Measurements from ENCODE around the gene PARP6.

Gene PARP6

GRCh38 chr15:72207558-72208085 is 64.7 kb downstream of the PARP6 start:
- Histone ChIP-seq H3K4me1 (ENCODE audit: control extremely low read depth in 1 of 4, control insufficient read depth in 4 of 4, insufficient read depth in 4 of 4, low read length in 3 of 4) (no peaks in the 10 kb centered on the region), H3K36me3 (ENCODE audit: control insufficient read depth in 4 of 4, insufficient read depth in 4 of 4, low read length in 3 of 4) (peaks cover 32 to 96% (median 73%) of the 10 kb centered on the region in 4 experiments), H3K27ac (ENCODE audit: insufficient read depth in 1 of 2, low read depth in 1 of 2, low read length in 2 of 2, poor library complexity in 1 of 2, severe bottlenecking in 2 of 2) (no peak overlapping the region), H3K4me3 (ENCODE audit: control insufficient read depth in 1 of 7, extremely low read depth in 1 of 7, insufficient read depth in 4 of 7, low read depth in 2 of 7, low read length in 6 of 7) (no peak overlapping the region), H3K27me3 (replicated peaks in 2 of 5; ENCODE audit: control insufficient read depth in 4 of 5, insufficient read depth in 5 of 5, low read length in 4 of 5) (no peaks in the 10 kb centered on the region), H3K9me3 (ENCODE audit: control extremely low read depth in 1 of 5, control insufficient read depth in 4 of 5, insufficient read depth in 2 of 5, low read depth in 1 of 5, low read length in 4 of 5) (no peaks in the 10 kb centered on the region)
- ChIA-PET CTCF (interaction anchor here (0.6 to 1.6 kb wide), 3 partner anchors 8 to 23 kb away, joined by 3 to 4 read pairs (median 4); partner anchors contain the start of gene PKM), POLR2A (no interaction called here)
- DNase-seq, result no peak

GRCh38 chr15:72206677-72207000 is 65.7 kb downstream of the PARP6 start:
- peaks cover 34 to 97% (median 76%) of the 10 kb centered on the region in 4 experiments for H3K36me3 ChIP-seq (ENCODE audit: control insufficient read depth in 4 of 4, insufficient read depth in 4 of 4, low read length in 3 of 4)
- POLR2A ChIA-PET, result interaction anchor here (0.6 kb wide), 1 partner anchor 57 kb away, joined by 4 read pairs; no protein-coding TSS in a partner anchor
- H3K4me1 ChIP-seq (ENCODE audit: control extremely low read depth in 1 of 4, control insufficient read depth in 4 of 4, insufficient read depth in 4 of 4, low read length in 3 of 4), result no peaks in the 10 kb centered on the region
- CTCF ChIA-PET, result interaction anchor here (0.8 to 1.1 kb wide), 3 partner anchors 23 to 75 kb away, joined by 3 read pairs; no protein-coding TSS in a partner anchor
- no peak overlapping the region for H3K27ac ChIP-seq (ENCODE audit: insufficient read depth in 1 of 2, low read depth in 1 of 2, low read length in 2 of 2, poor library complexity in 1 of 2, severe bottlenecking in 2 of 2)
- DNase-seq, result no peak
- no peak overlapping the region for H3K4me3 ChIP-seq (ENCODE audit: control insufficient read depth in 1 of 7, extremely low read depth in 1 of 7, insufficient read depth in 4 of 7, low read depth in 2 of 7, low read length in 6 of 7)
- H3K9me3 ChIP-seq (ENCODE audit: control extremely low read depth in 1 of 5, control insufficient read depth in 4 of 5, insufficient read depth in 2 of 5, low read depth in 1 of 5, low read length in 4 of 5), result no peaks in the 10 kb centered on the region
- 94% methylated on average over 5 of the region's 5 CpGs for WGBS (ENCODE audit: insufficient coverage)
- H3K27me3 ChIP-seq (replicated peaks in 2 of 5; ENCODE audit: control insufficient read depth in 4 of 5, insufficient read depth in 5 of 5, low read length in 4 of 5), result no peaks in the 10 kb centered on the region

GRCh38 chr15:72205896-72206676 is 66.3 kb downstream of the PARP6 start:
- no peak overlapping the region for H3K4me3 ChIP-seq (ENCODE audit: control insufficient read depth in 1 of 7, extremely low read depth in 1 of 7, insufficient read depth in 4 of 7, low read depth in 2 of 7, low read length in 6 of 7)
- CTCF ChIA-PET, result interaction anchor here (0.8 to 1.6 kb wide), 7 partner anchors 9 to 79 kb away, joined by 3 to 4 read pairs (median 3); no protein-coding TSS in a partner anchor

GRCh38 chr15:72205273-72205672 is 67.1 kb downstream of the PARP6 start:
- Histone ChIP-seq H3K9me3 (ENCODE audit: control extremely low read depth in 1 of 5, control insufficient read depth in 4 of 5, insufficient read depth in 2 of 5, low read depth in 1 of 5, low read length in 4 of 5) (no peaks in the 10 kb centered on the region), H3K4me1 (ENCODE audit: control extremely low read depth in 1 of 4, control insufficient read depth in 4 of 4, insufficient read depth in 4 of 4, low read length in 3 of 4) (no peaks in the 10 kb centered on the region), H3K27ac (ENCODE audit: insufficient read depth in 1 of 2, low read depth in 1 of 2, low read length in 2 of 2, poor library complexity in 1 of 2, severe bottlenecking in 2 of 2) (no peak overlapping the region), H3K27me3 (replicated peaks in 2 of 5; ENCODE audit: control insufficient read depth in 4 of 5, insufficient read depth in 5 of 5, low read length in 4 of 5) (no peaks in the 10 kb centered on the region), H3K36me3 (ENCODE audit: control insufficient read depth in 4 of 4, insufficient read depth in 4 of 4, low read length in 3 of 4) (peaks cover 37 to 97% (median 77%) of the 10 kb centered on the region in 4 experiments), H3K4me3 (ENCODE audit: control insufficient read depth in 1 of 7, extremely low read depth in 1 of 7, insufficient read depth in 4 of 7, low read depth in 2 of 7, low read length in 6 of 7) (no peak overlapping the region)
- DNase-seq, result no peak
- CTCF ChIA-PET, result interaction anchor here (0.6 to 1.6 kb wide), 4 partner anchors 10 to 80 kb away, joined by 3 to 4 read pairs (median 4); no protein-coding TSS in a partner anchor
- POLR2A ChIA-PET, result no interaction called here
- 92% methylated on average over 2 of the region's 2 CpGs for WGBS (ENCODE audit: insufficient coverage)

More at GRCh38 chr15:72205896-72206676, 66.3 kb downstream of the PARP6 start:
- no peak overlapping the region for H3K27ac ChIP-seq (ENCODE audit: insufficient read depth in 1 of 2, low read depth in 1 of 2, low read length in 2 of 2, poor library complexity in 1 of 2, severe bottlenecking in 2 of 2)
- WGBS (ENCODE audit: insufficient coverage), result 91% methylated on average over 10 of the region's 10 CpGs
- no peaks in the 10 kb centered on the region for H3K9me3 ChIP-seq (ENCODE audit: control extremely low read depth in 1 of 5, control insufficient read depth in 4 of 5, insufficient read depth in 2 of 5, low read depth in 1 of 5, low read length in 4 of 5)
- peaks cover 36 to 97% (median 79%) of the 10 kb centered on the region in 4 experiments for H3K36me3 ChIP-seq (ENCODE audit: control insufficient read depth in 4 of 4, insufficient read depth in 4 of 4, low read length in 3 of 4)
- POLR2A ChIA-PET, result interaction anchor here (0.6 kb wide), 1 partner anchor 57 kb away, joined by 4 read pairs; no protein-coding TSS in a partner anchor
- DNase-seq, result no peak
- H3K27me3 ChIP-seq (replicated peaks in 2 of 5; ENCODE audit: control insufficient read depth in 4 of 5, insufficient read depth in 5 of 5, low read length in 4 of 5), result no peaks in the 10 kb centered on the region
- H3K4me1 ChIP-seq (ENCODE audit: control extremely low read depth in 1 of 4, control insufficient read depth in 4 of 4, insufficient read depth in 4 of 4, low read length in 3 of 4), result no peaks in the 10 kb centered on the region

- Histone ChIP-seq H3K4me3 (ENCODE audit: control insufficient read depth in 1 of 7, extremely low read depth in 1 of 7, insufficient read depth in 4 of 7, low read depth in 2 of 7, low read length in 6 of 7) (no peak overlapping the region), H3K4me1 (ENCODE audit: control extremely low read depth in 1 of 4, control insufficient read depth in 4 of 4, insufficient read depth in 4 of 4, low read length in 3 of 4) (no peaks in the 10 kb centered on the region), H3K27me3 (replicated peaks in 2 of 5; ENCODE audit: control insufficient read depth in 4 of 5, insufficient read depth in 5 of 5, low read length in 4 of 5) (peaks cover 0 to 5% (median 0%) of the 10 kb centered on the region in 5 experiments), H3K36me3 (ENCODE audit: control insufficient read depth in 4 of 4, insufficient read depth in 4 of 4, low read length in 3 of 4) (peaks cover 27 to 100% (median 74%) of the 10 kb centered on the region in 4 experiments), H3K9me3 (ENCODE audit: control extremely low read depth in 1 of 5, control insufficient read depth in 4 of 5, insufficient read depth in 2 of 5, low read depth in 1 of 5, low read length in 4 of 5) (no peaks in the 10 kb centered on the region), H3K27ac (ENCODE audit: insufficient read depth in 1 of 2, low read depth in 1 of 2, low read length in 2 of 2, poor library complexity in 1 of 2, severe bottlenecking in 2 of 2) (no peak overlapping the region)
- no peak for DNase-seq
- ChIA-PET CTCF (interaction anchor here (1.0 to 1.5 kb wide), 2 partner anchors 16 to 82 kb away, joined by 3 to 4 read pairs; no protein-coding TSS in a partner anchor), POLR2A (no interaction called here)
- 80% methylated on average over 5 of the region's 5 CpGs for WGBS (ENCODE audit: insufficient coverage)
These were observed 68.9 kb downstream of the PARP6 start for GRCh38 chr15:72203507-72203837.

GRCh38 chr15:72202801-72203506 is 69.4 kb downstream of the PARP6 start:
- Histone ChIP-seq H3K4me3 (ENCODE audit: control insufficient read depth in 1 of 7, extremely low read depth in 1 of 7, insufficient read depth in 4 of 7, low read depth in 2 of 7, low read length in 6 of 7) (no peak overlapping the region), H3K36me3 (ENCODE audit: control insufficient read depth in 4 of 4, insufficient read depth in 4 of 4, low read length in 3 of 4) (peaks cover 25 to 100% (median 70%) of the 10 kb centered on the region in 4 experiments), H3K27me3 (replicated peaks in 2 of 5; ENCODE audit: control insufficient read depth in 4 of 5, insufficient read depth in 5 of 5, low read length in 4 of 5) (peaks cover 0 to 11% (median 2%) of the 10 kb centered on the region in 5 experiments), H3K27ac (ENCODE audit: insufficient read depth in 1 of 2, low read depth in 1 of 2, low read length in 2 of 2, poor library complexity in 1 of 2, severe bottlenecking in 2 of 2) (no peak overlapping the region), H3K4me1 (ENCODE audit: control extremely low read depth in 1 of 4, control insufficient read depth in 4 of 4, insufficient read depth in 4 of 4, low read length in 3 of 4) (peaks cover 0 to under 1% (median 0%) of the 10 kb centered on the region in 4 experiments), H3K9me3 (ENCODE audit: control extremely low read depth in 1 of 5, control insufficient read depth in 4 of 5, insufficient read depth in 2 of 5, low read depth in 1 of 5, low read length in 4 of 5) (no peaks in the 10 kb centered on the region)
- ChIA-PET CTCF (interaction anchor here (0.6 to 1.5 kb wide), 3 partner anchors 16 to 82 kb away, joined by 3 to 4 read pairs (median 3); no protein-coding TSS in a partner anchor), POLR2A (no interaction called here)
- no peak for DNase-seq
- WGBS (ENCODE audit: insufficient coverage), result 96% methylated on average over 8 of the region's 8 CpGs

Measured in common myeloid progenitor, CD34-positive (primary cell).